Measurements from ENCODE around the gene OXLD1. TPM values are rescaled to one million over a fixed set of nuclear protein-coding genes. Genes with fewer than 3 reads are reported as not detected.

OXLD1 gene
- total RNA-seq, 1 donor from 2014 or later, result 43.0 TPM

GRCh38 chr17:81708739-81709185 lies 42.4 kb upstream of the OXLD1 start:
- peaks cover 41% of the 10 kb centered on the region for H3K4me1 ChIP-seq
- H3K4me3 ChIP-seq, result no peak overlapping the region
- TF ChIP-seq CTCF (IDR thresholded peaks at IDR 0.05) (no peak), POLR2AphosphoS5 (IDR thresholded peaks at IDR 0.05; ENCODE audit: insufficient read depth in 1 of 2, low read depth in 1 of 2) (no peak), POLR2A (IDR thresholded peaks at IDR 0.05) (no peak)
- no peaks in the 10 kb centered on the region for H3K9me3 ChIP-seq
- H3K27me3 ChIP-seq, result no peaks in the 10 kb centered on the region
- peaks cover 0 to 14% of the 10 kb centered on the region in 2 donors for H3K36me3 ChIP-seq
- no peak for DNase-seq (ENCODE audit: extremely low spot score in 2 of 2)
- intact Hi-C loops (cut with DNase I), result no loop called here
- no peak overlapping the region for H3K27ac ChIP-seq

- Histone ChIP-seq H3K9me3 (no peaks in the 10 kb centered on the region), H3K27me3 (no peaks in the 10 kb centered on the region), H3K4me3 (no peak overlapping the region), H3K36me3 (peaks cover 0 to 14% of the 10 kb centered on the region in 2 donors), H3K4me1 (peaks cover 36% of the 10 kb centered on the region), H3K27ac (no peak overlapping the region)
- intact Hi-C loops (cut with DNase I), result no loop called here
- no peak for TF ChIP-seq POLR2A (IDR thresholded peaks at IDR 0.05)
- TF ChIP-seq CTCF (IDR thresholded peaks at IDR 0.05), result no peak
- TF ChIP-seq POLR2AphosphoS5 (IDR thresholded peaks at IDR 0.05; ENCODE audit: insufficient read depth in 1 of 2, low read depth in 1 of 2), result no peak
- DNase-seq (ENCODE audit: extremely low spot score in 2 of 2), result no peak
Observed at GRCh38 chr17:81707725-81708646, 41.6 kb upstream of the OXLD1 start.

DNA sequence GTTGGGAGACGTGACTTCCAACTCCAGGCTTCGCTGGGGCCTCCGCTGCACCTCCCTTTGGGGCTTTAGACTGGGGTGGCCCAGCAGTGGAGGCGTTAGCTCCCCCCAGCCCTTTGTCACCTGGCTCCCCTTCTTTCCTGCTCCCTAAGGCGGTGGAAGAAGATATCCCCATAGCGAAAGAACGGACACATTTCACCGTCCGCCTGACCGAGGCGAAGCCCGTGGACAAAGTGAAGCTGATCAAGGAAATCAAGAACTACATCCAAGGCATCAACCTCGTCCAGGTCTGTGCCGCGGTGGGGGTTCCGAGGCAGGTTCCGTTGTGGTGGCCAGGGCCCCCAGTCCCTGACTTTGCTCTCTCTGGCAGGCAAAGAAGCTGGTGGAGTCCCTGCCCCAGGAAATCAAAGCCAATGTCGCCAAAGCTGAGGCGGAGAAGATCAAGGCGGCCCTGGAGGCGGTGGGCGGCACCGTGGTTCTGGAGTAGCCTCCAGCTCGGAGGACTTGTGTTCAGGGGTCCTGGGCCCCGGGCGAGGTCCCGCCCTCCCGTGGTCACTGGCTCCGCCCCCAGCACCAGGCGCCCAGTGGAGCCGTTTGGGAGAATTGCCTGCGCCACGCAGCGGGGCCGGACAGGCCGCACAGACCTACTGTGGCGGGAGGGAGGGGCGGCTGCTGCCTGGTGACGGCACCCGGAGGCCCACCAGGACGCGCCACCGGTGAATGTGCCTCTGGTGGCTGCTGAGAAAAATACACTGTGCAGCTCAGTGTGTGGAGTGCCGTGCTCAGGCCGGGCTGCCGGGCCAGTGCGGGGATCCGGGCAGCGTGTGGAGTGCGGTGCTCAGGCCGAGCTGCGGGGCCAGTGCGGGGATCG lies 40.6 kb upstream of the OXLD1 start:
- TF ChIP-seq POLR2AphosphoS5 (IDR thresholded peaks at IDR 0.05; ENCODE audit: insufficient read depth in 1 of 2, low read depth in 1 of 2) (no peak), CTCF (IDR thresholded peaks at IDR 0.05) (no peak), POLR2A (IDR thresholded peaks at IDR 0.05) (no peak)
- no peak for DNase-seq (ENCODE audit: extremely low spot score in 2 of 2)
- H3K27me3 ChIP-seq, result no peaks in the 10 kb centered on the region
- no peak overlapping the region for H3K4me3 ChIP-seq
- no peaks in the 10 kb centered on the region for H3K9me3 ChIP-seq
- peaks cover 40% of the 10 kb centered on the region for H3K4me1 ChIP-seq
- H3K27ac ChIP-seq, result no peak overlapping the region
- peaks cover 0 to 14% of the 10 kb centered on the region in 2 donors for H3K36me3 ChIP-seq
- intact Hi-C loops (cut with DNase I), result no loop called here

- TF ChIP-seq CTCF (IDR thresholded peaks at IDR 0.05), result no peak
- TF ChIP-seq POLR2AphosphoS5 (IDR thresholded peaks at IDR 0.05; ENCODE audit: insufficient read depth in 1 of 2, low read depth in 1 of 2), result no peak
- TF ChIP-seq POLR2A (IDR thresholded peaks at IDR 0.05), result no peak
- no peak for DNase-seq (ENCODE audit: extremely low spot score in 2 of 2)
- intact Hi-C loops (cut with DNase I), result no loop called here
Observed at GRCh38 chr17:81706232-81706611, 39.8 kb upstream of the OXLD1 start.

More at GRCh38 chr17:81706232-81706611, 39.8 kb upstream of the OXLD1 start:
- Histone ChIP-seq H3K4me3 (no peak overlapping the region), H3K36me3 (peaks cover 0 to 20% of the 10 kb centered on the region in 2 donors), H3K27me3 (no peaks in the 10 kb centered on the region), H3K27ac (no peak overlapping the region), H3K4me1 (peaks cover 42% of the 10 kb centered on the region), H3K9me3 (no peaks in the 10 kb centered on the region)
